ENCODE measurements around the gene PXMP2.

DNA sequence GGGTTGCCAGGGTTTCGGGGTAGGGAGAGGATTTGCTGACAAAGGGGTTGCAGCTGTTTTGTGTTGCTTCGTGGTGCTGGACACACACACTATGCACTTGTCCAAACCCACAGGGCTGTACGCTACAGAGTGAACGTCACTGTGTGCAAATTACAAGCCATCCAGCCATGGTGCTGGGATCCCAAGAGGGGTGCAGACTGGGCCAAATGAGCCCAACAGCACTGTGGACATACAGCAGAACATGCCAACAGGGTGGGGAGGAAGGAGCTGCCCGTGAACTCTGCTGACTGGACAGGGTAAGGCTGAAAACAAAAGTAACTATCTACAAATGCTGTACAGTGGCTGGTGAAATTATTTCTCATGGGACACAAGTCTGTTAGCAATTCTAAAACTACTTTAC, 25.4 kb upstream of the PXMP2 start:
- TF ChIP-seq, protein P1, sequence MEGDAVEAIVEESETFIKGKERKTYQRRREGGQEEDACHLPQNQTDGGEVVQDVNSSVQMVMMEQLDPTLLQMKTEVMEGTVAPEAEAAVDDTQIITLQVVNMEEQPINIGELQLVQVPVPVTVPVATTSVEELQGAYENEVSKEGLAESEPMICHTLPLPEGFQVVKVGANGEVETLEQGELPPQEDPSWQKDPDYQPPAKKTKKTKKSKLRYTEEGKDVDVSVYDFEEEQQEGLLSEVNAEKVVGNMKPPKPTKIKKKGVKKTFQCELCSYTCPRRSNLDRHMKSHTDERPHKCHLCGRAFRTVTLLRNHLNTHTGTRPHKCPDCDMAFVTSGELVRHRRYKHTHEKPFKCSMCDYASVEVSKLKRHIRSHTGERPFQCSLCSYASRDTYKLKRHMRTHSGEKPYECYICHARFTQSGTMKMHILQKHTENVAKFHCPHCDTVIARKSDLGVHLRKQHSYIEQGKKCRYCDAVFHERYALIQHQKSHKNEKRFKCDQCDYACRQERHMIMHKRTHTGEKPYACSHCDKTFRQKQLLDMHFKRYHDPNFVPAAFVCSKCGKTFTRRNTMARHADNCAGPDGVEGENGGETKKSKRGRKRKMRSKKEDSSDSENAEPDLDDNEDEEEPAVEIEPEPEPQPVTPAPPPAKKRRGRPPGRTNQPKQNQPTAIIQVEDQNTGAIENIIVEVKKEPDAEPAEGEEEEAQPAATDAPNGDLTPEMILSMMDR (IDR thresholded peaks at IDR 0.05): no peak
- TF ChIP-seq POLR2A (IDR thresholded peaks at IDR 0.05): no peak
- no peak for TF ChIP-seq EP300 (IDR thresholded peaks at IDR 0.05)

All from tibial nerve (tissue), 4 donors.